Astrocyte (in vitro differentiated cells and primary cell): Measurements from ENCODE around the gene AATK. TPM values are rescaled to one million over a fixed set of nuclear protein-coding genes. Genes with fewer than 3 reads are reported as not detected.

Experiments
- DNase-seq: peaks from one replicate; pipeline ENCODE4 v3.0.0-alpha.2; 2010; ENCODE audit warnings: low read depth
- FAIRE-seq: peaks from 2 replicates; lab custom pipeline; 2011; peaks lifted over from hg19 to GRCh38; lab: Jason Lieb, UNC
- H2AFZ ChIP-seq: 2 replicates; pipeline ENCODE4 v1.6.0; 2012; ENCODE audit warnings: low read depth, low read length, inconsistent platforms
- H3K27ac ChIP-seq: 2 replicates; pipeline ENCODE4 v1.5.1; 2011; ENCODE audit warnings: low read depth, low read length, inconsistent platforms
- H3K27me3 ChIP-seq: 2 replicates; pipeline ENCODE4 v1.6.0; 2011; ENCODE audit warnings: low read length, inconsistent platforms; ENCODE audit not compliant: insufficient read depth
- H3K36me3 ChIP-seq: 2 replicates; pipeline ENCODE4 v1.5.1; 2011; ENCODE audit warnings: low read length, inconsistent platforms; ENCODE audit not compliant: insufficient read depth
- H3K4me1 ChIP-seq: 2 replicates; pipeline ENCODE4 v1.5.1; 2011; ENCODE audit warnings: low read length, inconsistent platforms; ENCODE audit not compliant: insufficient read depth
- H3K4me2 ChIP-seq: 2 replicates; pipeline ENCODE4 v1.6.0; 2012; ENCODE audit warnings: low read length, inconsistent platforms
- H3K4me3 ChIP-seq: 2 replicates; pipeline ENCODE4 v1.5.1; 2011; ENCODE audit warnings: low read depth, mild to moderate bottlenecking, low read length, inconsistent platforms; ENCODE audit not compliant: insufficient read depth
- H3K79me2 ChIP-seq: 2 replicates; pipeline ENCODE4 v1.6.0; 2012; ENCODE audit warnings: mild to moderate bottlenecking, low read length, inconsistent platforms; ENCODE audit not compliant: insufficient read depth
- H3K9ac ChIP-seq: 2 replicates; pipeline ENCODE4 v1.6.0; 2012; ENCODE audit warnings: mild to moderate bottlenecking, low read length, inconsistent platforms
- H3K9me3 ChIP-seq: 2 replicates; pipeline ENCODE4 v1.5.1; 2012; ENCODE audit warnings: low read depth, mild to moderate bottlenecking, low read length, inconsistent platforms; ENCODE audit not compliant: insufficient read depth
- H4K20me1 ChIP-seq: 2 replicates; pipeline ENCODE4 v1.6.0; 2012; ENCODE audit warnings: low read length, inconsistent platforms; ENCODE audit not compliant: insufficient read depth
- H3K27ac Mint-ChIP-seq: one replicate; pipeline ENCODE4 v1.8.0; 2021; ENCODE audit warnings: mild to moderate bottlenecking, mixed read lengths; ENCODE audit not compliant: unreplicated experiment
- H3K27me3 Mint-ChIP-seq: one replicate; pipeline ENCODE4 v1.8.0; 2021; ENCODE audit warnings: low read depth, mixed read lengths; ENCODE audit not compliant: unreplicated experiment
- H3K36me3 Mint-ChIP-seq: one replicate; pipeline ENCODE4 v1.8.0; 2021; ENCODE audit warnings: low read depth, mixed read lengths; ENCODE audit not compliant: unreplicated experiment
- H3K4me1 Mint-ChIP-seq: one replicate; pipeline ENCODE4 v1.8.0; 2021; ENCODE audit warnings: low read depth, mixed read lengths; ENCODE audit not compliant: unreplicated experiment
- H3K4me3 Mint-ChIP-seq: one replicate; pipeline ENCODE4 v1.8.0; 2021; ENCODE audit warnings: mild to moderate bottlenecking, moderate library complexity, mixed read lengths; ENCODE audit not compliant: unreplicated experiment
- H3K9me3 Mint-ChIP-seq: one replicate; pipeline ENCODE4 v1.8.0; 2021; ENCODE audit warnings: mild to moderate bottlenecking, mixed read lengths; ENCODE audit not compliant: unreplicated experiment
- CTCF ChIP-seq: IDR thresholded peaks from 2 replicates; pipeline ENCODE4 v1.5.1; 2011; ENCODE audit warnings: low read depth, mild to moderate bottlenecking, inconsistent platforms, low read length, moderate library complexity; ENCODE audit not compliant: insufficient read depth
- EZH2 ChIP-seq: IDR thresholded peaks from 2 replicates; pipeline ENCODE4 v1.6.1; 2012; ENCODE audit warnings: mild to moderate bottlenecking, low read length, inconsistent platforms; ENCODE audit not compliant: insufficient read depth
- total RNA-seq: library from RNA; stranded (reverse); gene quantifications from 2 replicates; pipeline ENCODE4 v1.2.1, GENCODE V29; 2021

The AATK gene
- total RNA-seq, 1 donor from 2014 or later, result 0.54 TPM

DNA sequence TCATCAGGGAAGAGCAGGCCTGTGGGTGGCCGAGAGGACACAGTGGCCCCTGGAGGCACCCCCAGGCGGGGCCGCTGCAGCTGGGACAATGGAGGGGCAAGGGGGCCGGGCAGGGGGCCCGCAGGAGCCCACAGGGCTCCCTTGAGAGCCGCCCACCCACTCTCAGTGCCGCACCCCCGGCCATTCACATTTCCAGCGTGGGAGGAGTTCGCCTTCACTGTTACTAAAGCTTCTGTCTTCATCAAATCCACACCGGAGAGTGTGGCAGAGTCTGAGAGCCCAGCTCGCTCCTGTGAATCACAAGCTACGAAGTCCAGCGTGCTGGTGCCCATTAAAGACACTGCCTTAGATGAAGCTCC, 21.6 kb downstream of the AATK start:
- Histone ChIP-seq H3K4me2 (no peak overlapping the region), H3K9me3 (no peaks in the 10 kb centered on the region), H3K27ac (no peak overlapping the region), H2AFZ (no peak overlapping the region), H3K79me2 (no peaks in the 10 kb centered on the region), H3K36me3 (no peaks in the 10 kb centered on the region), H3K4me1 (no peaks in the 10 kb centered on the region), H3K27me3 (no peaks in the 10 kb centered on the region), H3K9ac (no peak overlapping the region), H3K4me3 (no peak overlapping the region), H4K20me1 (no peaks in the 10 kb centered on the region)
- Mint-ChIP-seq H3K36me3 (peaks cover 2% of the 10 kb centered on the region), H3K27ac (no peak overlapping the region), H3K4me3 (no peak overlapping the region), H3K4me1 (no peaks in the 10 kb centered on the region), H3K9me3 (no peaks in the 10 kb centered on the region), H3K27me3 (peaks cover 17% of the 10 kb centered on the region)
- FAIRE-seq, result no peak
- TF ChIP-seq CTCF (no peak), EZH2 (no peak)
- no peak for DNase-seq

DNA sequence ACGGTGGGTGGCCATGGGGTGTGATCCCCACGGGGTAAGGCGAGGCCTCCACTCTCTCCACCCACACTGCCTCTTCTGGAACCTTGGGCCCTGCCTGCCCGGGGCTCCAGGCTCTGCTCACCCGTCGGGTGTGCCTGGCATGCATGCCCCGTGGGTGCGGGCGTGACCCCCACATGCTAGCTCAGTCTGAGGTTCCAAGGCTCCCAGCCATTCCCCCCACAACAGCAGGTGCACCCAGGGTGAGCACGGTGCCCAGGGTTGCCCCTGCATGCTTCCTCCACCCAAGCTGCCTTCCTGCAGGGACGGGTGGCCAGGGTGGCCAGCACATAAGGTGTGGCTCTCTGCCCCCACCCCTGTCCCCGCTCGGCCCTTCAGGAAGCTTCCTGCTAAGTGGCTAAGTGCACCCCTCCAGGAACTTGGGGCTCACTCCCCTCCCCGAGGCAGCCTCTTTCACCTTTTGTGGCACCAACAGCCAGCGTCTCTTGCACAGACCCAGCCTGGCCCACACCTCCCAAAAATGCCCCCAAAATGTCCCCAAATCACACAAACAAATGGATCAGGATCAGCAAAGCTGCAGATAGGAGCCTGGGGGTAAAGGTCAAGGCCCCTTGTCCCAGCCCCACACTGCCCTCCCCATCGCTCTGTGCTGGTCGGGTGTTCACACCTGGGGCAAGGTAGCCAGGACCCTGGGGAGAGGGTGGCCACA, 22.2 kb downstream of the AATK start:
- no peak overlapping the region for H3K27ac Mint-ChIP-seq
- Histone ChIP-seq H3K4me3 (no peak overlapping the region), H3K36me3 (no peaks in the 10 kb centered on the region), H3K27ac (no peak overlapping the region), H3K4me1 (no peaks in the 10 kb centered on the region), H2AFZ (no peak overlapping the region), H3K9me3 (no peaks in the 10 kb centered on the region), H3K9ac (no peak overlapping the region), H3K4me2 (no peak overlapping the region), H4K20me1 (no peaks in the 10 kb centered on the region), H3K79me2 (no peaks in the 10 kb centered on the region), H3K27me3 (no peaks in the 10 kb centered on the region)
- no peak overlapping the region for H3K4me3 Mint-ChIP-seq
- DNase-seq (no peak), FAIRE-seq (no peak)
- H3K36me3 Mint-ChIP-seq, result peaks cover 2% of the 10 kb centered on the region
- H3K4me1 Mint-ChIP-seq, result no peaks in the 10 kb centered on the region
- peaks cover 17% of the 10 kb centered on the region for H3K27me3 Mint-ChIP-seq
- no peaks in the 10 kb centered on the region for H3K9me3 Mint-ChIP-seq
- TF ChIP-seq CTCF, result no peak
- no peak for TF ChIP-seq EZH2

DNA sequence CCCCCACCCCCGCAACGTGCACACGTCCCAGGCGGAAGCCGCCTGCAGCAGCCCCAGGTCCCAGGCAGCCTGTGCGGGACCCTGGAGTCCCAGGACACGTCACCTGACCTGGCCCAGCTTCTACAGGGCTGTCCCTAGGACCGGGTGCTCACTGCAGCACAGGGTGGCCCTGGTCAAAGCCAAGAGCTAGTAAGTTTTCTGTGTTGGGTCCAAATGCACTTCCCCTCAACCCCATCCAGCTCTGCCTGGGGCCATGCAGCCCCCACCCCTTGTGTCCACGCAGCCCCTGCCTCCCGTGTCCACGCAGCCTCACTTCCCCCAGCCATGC, 22.9 kb downstream of the AATK start:
- Mint-ChIP-seq H3K9me3 (peaks cover 2% of the 10 kb centered on the region), H3K27me3 (peaks cover 12% of the 10 kb centered on the region), H3K36me3 (no peaks in the 10 kb centered on the region), H3K4me1 (no peaks in the 10 kb centered on the region), H3K4me3 (no peak overlapping the region), H3K27ac (no peak overlapping the region)
- Histone ChIP-seq H3K36me3 (no peaks in the 10 kb centered on the region), H3K79me2 (no peaks in the 10 kb centered on the region), H3K4me1 (no peaks in the 10 kb centered on the region), H3K9me3 (no peaks in the 10 kb centered on the region), H3K27ac (no peak overlapping the region), H4K20me1 (peaks cover 3% of the 10 kb centered on the region), H3K9ac (no peak overlapping the region), H3K4me3 (no peak overlapping the region), H3K27me3 (no peaks in the 10 kb centered on the region), H2AFZ (no peak overlapping the region), H3K4me2 (no peak overlapping the region)
- TF ChIP-seq EZH2 (no peak), CTCF (no peak)
- DNase-seq (no peak), FAIRE-seq (no peak)
